Astrocyte (in vitro differentiated cells and primary cell): ENCODE data around the gene GRIA1. TPM values are rescaled to one million over a fixed set of nuclear protein-coding genes. Genes with fewer than 3 reads are reported as not detected.

Experiments used
- DNase-seq: peaks from one replicate; pipeline ENCODE4 v3.0.0-alpha.2; 2010; ENCODE audit warnings: low read depth
- FAIRE-seq: peaks from 2 replicates; lab custom pipeline; 2011; peaks lifted over from hg19 to GRCh38; lab: Jason Lieb, UNC
- H2AFZ ChIP-seq: 2 replicates; pipeline ENCODE4 v1.6.0; 2012; ENCODE audit warnings: low read depth, low read length, inconsistent platforms
- H3K27ac ChIP-seq: 2 replicates; pipeline ENCODE4 v1.5.1; 2011; ENCODE audit warnings: low read depth, low read length, inconsistent platforms
- H3K27me3 ChIP-seq: 2 replicates; pipeline ENCODE4 v1.6.0; 2011; ENCODE audit warnings: low read length, inconsistent platforms; ENCODE audit not compliant: insufficient read depth
- H3K36me3 ChIP-seq: 2 replicates; pipeline ENCODE4 v1.5.1; 2011; ENCODE audit warnings: low read length, inconsistent platforms; ENCODE audit not compliant: insufficient read depth
- H3K4me1 ChIP-seq: 2 replicates; pipeline ENCODE4 v1.5.1; 2011; ENCODE audit warnings: low read length, inconsistent platforms; ENCODE audit not compliant: insufficient read depth
- H3K4me2 ChIP-seq: 2 replicates; pipeline ENCODE4 v1.6.0; 2012; ENCODE audit warnings: low read length, inconsistent platforms
- H3K4me3 ChIP-seq: 2 replicates; pipeline ENCODE4 v1.5.1; 2011; ENCODE audit warnings: low read depth, mild to moderate bottlenecking, low read length, inconsistent platforms; ENCODE audit not compliant: insufficient read depth
- H3K79me2 ChIP-seq: 2 replicates; pipeline ENCODE4 v1.6.0; 2012; ENCODE audit warnings: mild to moderate bottlenecking, low read length, inconsistent platforms; ENCODE audit not compliant: insufficient read depth
- H3K9ac ChIP-seq: 2 replicates; pipeline ENCODE4 v1.6.0; 2012; ENCODE audit warnings: mild to moderate bottlenecking, low read length, inconsistent platforms
- H3K9me3 ChIP-seq: 2 replicates; pipeline ENCODE4 v1.5.1; 2012; ENCODE audit warnings: low read depth, mild to moderate bottlenecking, low read length, inconsistent platforms; ENCODE audit not compliant: insufficient read depth
- H4K20me1 ChIP-seq: 2 replicates; pipeline ENCODE4 v1.6.0; 2012; ENCODE audit warnings: low read length, inconsistent platforms; ENCODE audit not compliant: insufficient read depth
- H3K27ac Mint-ChIP-seq: one replicate; pipeline ENCODE4 v1.8.0; 2021; ENCODE audit warnings: mild to moderate bottlenecking, mixed read lengths; ENCODE audit not compliant: unreplicated experiment
- H3K27me3 Mint-ChIP-seq: one replicate; pipeline ENCODE4 v1.8.0; 2021; ENCODE audit warnings: low read depth, mixed read lengths; ENCODE audit not compliant: unreplicated experiment
- H3K36me3 Mint-ChIP-seq: one replicate; pipeline ENCODE4 v1.8.0; 2021; ENCODE audit warnings: low read depth, mixed read lengths; ENCODE audit not compliant: unreplicated experiment
- H3K4me1 Mint-ChIP-seq: one replicate; pipeline ENCODE4 v1.8.0; 2021; ENCODE audit warnings: low read depth, mixed read lengths; ENCODE audit not compliant: unreplicated experiment
- H3K4me3 Mint-ChIP-seq: one replicate; pipeline ENCODE4 v1.8.0; 2021; ENCODE audit warnings: mild to moderate bottlenecking, moderate library complexity, mixed read lengths; ENCODE audit not compliant: unreplicated experiment
- H3K9me3 Mint-ChIP-seq: one replicate; pipeline ENCODE4 v1.8.0; 2021; ENCODE audit warnings: mild to moderate bottlenecking, mixed read lengths; ENCODE audit not compliant: unreplicated experiment
- CTCF ChIP-seq: IDR thresholded peaks from 2 replicates; pipeline ENCODE4 v1.5.1; 2011; ENCODE audit warnings: low read depth, mild to moderate bottlenecking, inconsistent platforms, low read length, moderate library complexity; ENCODE audit not compliant: insufficient read depth
- EZH2 ChIP-seq: IDR thresholded peaks from 2 replicates; pipeline ENCODE4 v1.6.1; 2012; ENCODE audit warnings: mild to moderate bottlenecking, low read length, inconsistent platforms; ENCODE audit not compliant: insufficient read depth
- total RNA-seq: library from RNA; stranded (reverse); gene quantifications from 2 replicates; pipeline ENCODE4 v1.2.1, GENCODE V29; 2021

The GRIA1 gene
- total RNA-seq, 1 donor from 2014 or later: 5.4 TPM

- Histone ChIP-seq H3K79me2 (no peaks in the 10 kb centered on the region), H2AFZ (no peak overlapping the region), H3K27me3 (no peaks in the 10 kb centered on the region), H3K9ac (no peak overlapping the region), H3K4me3 (no peak overlapping the region), H3K4me1 (no peaks in the 10 kb centered on the region), H3K36me3 (no peaks in the 10 kb centered on the region), H4K20me1 (no peaks in the 10 kb centered on the region), H3K9me3 (no peaks in the 10 kb centered on the region), H3K4me2 (no peak overlapping the region), H3K27ac (no peak overlapping the region)
- H3K27me3 Mint-ChIP-seq: peaks cover 1% of the 10 kb centered on the region
- DNase-seq (no peak), FAIRE-seq (no peak)
- TF ChIP-seq EZH2: no peak
- TF ChIP-seq CTCF: no peak
- H3K36me3 Mint-ChIP-seq: no peaks in the 10 kb centered on the region
- no peak overlapping the region for H3K4me3 Mint-ChIP-seq
- H3K9me3 Mint-ChIP-seq: peaks cover 2% of the 10 kb centered on the region
- no peaks in the 10 kb centered on the region for H3K4me1 Mint-ChIP-seq
- no peak overlapping the region for H3K27ac Mint-ChIP-seq
These were observed 300.9 kb downstream of the GRIA1 start for GRCh38 chr5:153791339-153791738.

- no peak for TF ChIP-seq CTCF
- no peak for TF ChIP-seq EZH2
- Histone ChIP-seq H2AFZ (no peak overlapping the region), H3K9me3 (no peaks in the 10 kb centered on the region), H3K4me1 (no peaks in the 10 kb centered on the region), H3K27me3 (no peaks in the 10 kb centered on the region), H3K4me2 (no peak overlapping the region), H3K4me3 (no peak overlapping the region), H3K79me2 (no peaks in the 10 kb centered on the region), H3K9ac (no peak overlapping the region), H4K20me1 (no peaks in the 10 kb centered on the region), H3K36me3 (no peaks in the 10 kb centered on the region), H3K27ac (no peak overlapping the region)
- Mint-ChIP-seq H3K27ac (no peak overlapping the region), H3K27me3 (peaks cover 1% of the 10 kb centered on the region), H3K9me3 (peaks cover 2% of the 10 kb centered on the region), H3K4me1 (no peaks in the 10 kb centered on the region), H3K36me3 (no peaks in the 10 kb centered on the region), H3K4me3 (no peak overlapping the region)
- FAIRE-seq (no peak), DNase-seq (no peak)
These were observed 301.8 kb downstream of the GRIA1 start for GRCh38 chr5:153792305-153792704.

GRCh38 chr5:153793699-153794098 is 303.2 kb downstream of the GRIA1 start:
- H3K36me3 ChIP-seq: no peaks in the 10 kb centered on the region
- no peak for FAIRE-seq
- H3K79me2 ChIP-seq: no peaks in the 10 kb centered on the region
- H3K4me1 ChIP-seq: no peaks in the 10 kb centered on the region
- H4K20me1 ChIP-seq: no peaks in the 10 kb centered on the region
- H3K36me3 Mint-ChIP-seq: no peaks in the 10 kb centered on the region
- peaks cover 5% of the 10 kb centered on the region for H3K4me1 Mint-ChIP-seq
- H3K9me3 ChIP-seq: no peaks in the 10 kb centered on the region
- no peak overlapping the region for H2AFZ ChIP-seq
- no peaks in the 10 kb centered on the region for H3K27me3 ChIP-seq
- H3K4me3 Mint-ChIP-seq: no peak overlapping the region
- H3K9me3 Mint-ChIP-seq: no peaks in the 10 kb centered on the region
- DNase-seq: no peak
- TF ChIP-seq EZH2 (no peak), CTCF (no peak)
- H3K27ac ChIP-seq: no peak overlapping the region
- H3K27ac Mint-ChIP-seq: no peak overlapping the region
- no peak overlapping the region for H3K4me2 ChIP-seq
- H3K27me3 Mint-ChIP-seq: no peaks in the 10 kb centered on the region
- H3K4me3 ChIP-seq: no peak overlapping the region
- H3K9ac ChIP-seq: no peak overlapping the region
